Left lung (tissue), 10 donors: Measurements from ENCODE around the gene AFG3L2. TPM values are rescaled to one million over a fixed set of nuclear protein-coding genes. Genes with fewer than 3 reads are reported as not detected.

ENCODE experiments used
- ATAC-seq: fragments of 200-7000 bp; cut with Tn5 transposase; one replicate; pipeline ENCODE4 v1.9.1; 2020; ENCODE audit warnings: moderate library complexity
- DNase-seq, 4 donors: peaks; one replicate each; pipeline ENCODE4 v3.0.0-alpha.2; 2013 to 2020
- H3K27ac ChIP-seq, 2 donors: fragments of 200-600 bp; sonication (generic) in 1 of 2; one replicate each; pipeline versions ENCODE4 v1.5.0 to v1.8.0; 2020 to 2021
- H3K27me3 ChIP-seq, 2 donors: fragments of 200-600 bp; sonication (generic) in 1 of 2; one replicate each; pipeline versions ENCODE4 v1.5.0 to v1.8.0; 2020 to 2021
- H3K36me3 ChIP-seq, 2 donors: fragments of 200-600 bp; sonication (generic) in 1 of 2; one replicate each; pipeline versions ENCODE4 v1.5.0 to v1.8.0; 2020 to 2021
- H3K4me1 ChIP-seq, 2 donors: fragments of 200-600 bp; one replicate each; pipeline ENCODE4 v1.8.0; 2021
- H3K4me3 ChIP-seq, 2 donors: fragments of 200-600 bp; sonication (generic) in 1 of 2; one replicate each; pipeline versions ENCODE4 v1.5.0 to v1.8.0; 2020 to 2021; ENCODE audit warnings: mild to moderate bottlenecking in 1 of 2
- H3K9me3 ChIP-seq, 2 donors: fragments of 200-600 bp; sonication (generic) in 1 of 2; one replicate each; pipeline versions ENCODE4 v1.5.0 to v1.8.0; 2020 to 2021
- CTCF ChIP-seq, 2 donors: fragments of 200-600 bp; sonication (generic) in 1 of 2; IDR thresholded peaks; one replicate each; pipeline versions ENCODE4 v1.5.0 to v1.8.0; 2021; ENCODE audit warnings: antibody characterized with exemption in 2 of 2
- intact Hi-C, 2 donors: fragments of 100-400 bp; cut with DNase I; formaldehyde crosslinking; loops; one replicate each; pipeline versions ENCODE4 v1.11.2 to v1.14.2; 2022
- polyA plus RNA-seq, 6 donors: library from polyadenylated mRNA; unstranded; fragments of 120-200 nt; gene quantifications; one replicate each; pipeline ENCODE4 v1.2.1, GENCODE V29; 2013; ENCODE audit not compliant: insufficient read length in 6 of 6
- total RNA-seq, 2 donors: library from RNA; stranded (reverse); fragmentation: NEBNext Ultra II Directional; extraction: Animal tissue kit (Norgen Biotek cat#: 25700); gene quantifications; one replicate each; pipeline ENCODE4 v1.2.1, GENCODE V29; 2021
- donor health status: DM: no; HTN: yes; CAD: no.
- donor health status: DM: no; HTN: no; CAD: no.

The AFG3L2 gene
- total and polyA plus RNA-seq, 8 donors: 30.3 to 48.4 (median 43.9) TPM

- Histone ChIP-seq H3K4me1 (peaks cover 15 to 38% of the 10 kb centered on the region in 2 donors), H3K9me3 (no peaks in the 10 kb centered on the region), H3K27ac (peak overlapping the region; percentile 79 to 95), H3K27me3 (no peaks in the 10 kb centered on the region), H3K36me3 (no peaks in the 10 kb centered on the region), H3K4me3 (peak overlapping the region; percentile 51 to 83)
- TF ChIP-seq CTCF (IDR thresholded peaks at IDR 0.05): peak in 1 of 2 donors; percentile 49
- DNase-seq: no peak
- intact Hi-C loops: no loop called here
- no peak for ATAC-seq
Observed at GRCh38 chr18:12377556-12378197, 650 bp upstream of the AFG3L2 start.

- no peak for TF ChIP-seq CTCF (IDR thresholded peaks at IDR 0.05)
- Histone ChIP-seq H3K4me1 (peaks cover 20 to 39% of the 10 kb centered on the region in 2 donors), H3K27ac (peak overlapping the region; percentile 95 to 97), H3K4me3 (peak overlapping the region; percentile 70 to 83), H3K27me3 (no peaks in the 10 kb centered on the region), H3K36me3 (no peaks in the 10 kb centered on the region), H3K9me3 (no peaks in the 10 kb centered on the region)
- DNase-seq (peak in 2 of 4 donors; percentile 15 to 70), ATAC-seq (no peak)
- intact Hi-C loops: no loop called here
Observed at GRCh38 chr18:12376034-12376753, 833 bp downstream of the AFG3L2 start.

- Histone ChIP-seq H3K27me3 (no peaks in the 10 kb centered on the region), H3K36me3 (peaks cover 0 to 6% of the 10 kb centered on the region in 2 donors), H3K9me3 (no peaks in the 10 kb centered on the region), H3K4me3 (no peak overlapping the region), H3K27ac (no peak overlapping the region), H3K4me1 (peaks cover 20 to 39% of the 10 kb centered on the region in 2 donors)
- TF ChIP-seq CTCF (IDR thresholded peaks at IDR 0.05): no peak
- ATAC-seq: no peak
- intact Hi-C loops: no loop called here
- no peak for DNase-seq
Observed at GRCh38 chr18:12374401-12374800, 2.6 kb downstream of the AFG3L2 start.

GRCh38 chr18:12373771-12374116 lies 3.3 kb downstream of the AFG3L2 start:
- TF ChIP-seq CTCF (IDR thresholded peaks at IDR 0.05): no peak
- Histone ChIP-seq H3K4me3 (no peak overlapping the region), H3K27me3 (no peaks in the 10 kb centered on the region), H3K4me1 (peaks cover 20 to 39% of the 10 kb centered on the region in 2 donors), H3K27ac (no peak overlapping the region), H3K9me3 (no peaks in the 10 kb centered on the region), H3K36me3 (peaks cover 0 to 13% of the 10 kb centered on the region in 2 donors)
- ATAC-seq: no peak
- no peak for DNase-seq
- intact Hi-C loops: no loop called here

- DNase-seq (no peak), ATAC-seq (no peak)
- Histone ChIP-seq H3K36me3 (peaks cover 0 to 18% of the 10 kb centered on the region in 2 donors), H3K4me1 (peaks cover 20 to 39% of the 10 kb centered on the region in 2 donors), H3K9me3 (no peaks in the 10 kb centered on the region), H3K4me3 (no peak overlapping the region), H3K27me3 (no peaks in the 10 kb centered on the region), H3K27ac (no peak overlapping the region)
- intact Hi-C loops: no loop called here
- no peak for TF ChIP-seq CTCF (IDR thresholded peaks at IDR 0.05)
Observed at GRCh38 chr18:12373116-12373770, 3.8 kb downstream of the AFG3L2 start.
